Left hindlimb (tissue), 1 donor: ENCODE results near the gene EDN1.
"Not testable (repeated sequence)": the region's sequence is repeated elsewhere in the genome, so short reads cannot be mapped to it uniquely, and the experiment has no call there.

Experiments
- DNase-seq: peaks from one replicate; pipeline ENCODE4 v3.0.0-alpha.2; 2018

Gene EDN1

DNA sequence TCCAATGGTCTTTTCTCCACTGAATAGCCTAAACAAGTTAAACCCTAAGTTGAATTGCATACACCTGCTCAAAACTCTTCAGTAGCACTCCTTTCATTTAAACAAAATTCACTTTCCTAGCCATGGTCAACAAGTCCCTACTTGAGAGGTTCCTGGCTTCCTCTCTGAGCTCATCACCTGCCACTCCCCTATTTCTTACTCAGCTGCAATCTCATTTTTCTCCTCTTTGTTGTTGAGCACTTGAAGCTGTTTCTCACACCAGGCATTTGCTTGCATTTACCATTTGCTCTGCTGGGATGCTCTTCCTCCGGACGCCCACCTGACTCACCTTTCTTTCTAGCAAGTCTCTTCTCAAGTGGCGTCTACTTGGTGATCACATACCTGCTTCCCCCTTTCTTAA, 38.5 kb downstream of the EDN1 start:
- DNase-seq, result no peak

DNA sequence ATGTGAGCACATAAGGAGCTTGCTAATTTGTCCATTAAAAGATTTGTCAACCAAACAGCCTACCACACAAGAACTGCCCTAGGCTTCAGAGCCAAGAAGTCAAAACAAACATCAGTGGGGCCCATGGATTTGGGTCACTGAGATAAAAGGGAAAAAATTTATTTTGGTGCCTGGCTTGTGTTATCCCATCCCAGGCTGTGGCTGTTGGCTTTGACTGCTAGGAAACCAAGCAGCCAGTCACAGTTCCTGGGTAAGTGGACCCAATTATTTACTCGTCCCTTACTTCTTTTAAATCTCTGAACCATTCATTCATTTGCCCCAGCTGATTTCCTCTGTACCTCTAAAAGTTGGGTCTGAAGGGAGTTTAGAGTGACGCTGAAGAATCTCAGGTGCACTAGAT, 41.3 kb downstream of the EDN1 start:
- no peak for DNase-seq

DNA sequence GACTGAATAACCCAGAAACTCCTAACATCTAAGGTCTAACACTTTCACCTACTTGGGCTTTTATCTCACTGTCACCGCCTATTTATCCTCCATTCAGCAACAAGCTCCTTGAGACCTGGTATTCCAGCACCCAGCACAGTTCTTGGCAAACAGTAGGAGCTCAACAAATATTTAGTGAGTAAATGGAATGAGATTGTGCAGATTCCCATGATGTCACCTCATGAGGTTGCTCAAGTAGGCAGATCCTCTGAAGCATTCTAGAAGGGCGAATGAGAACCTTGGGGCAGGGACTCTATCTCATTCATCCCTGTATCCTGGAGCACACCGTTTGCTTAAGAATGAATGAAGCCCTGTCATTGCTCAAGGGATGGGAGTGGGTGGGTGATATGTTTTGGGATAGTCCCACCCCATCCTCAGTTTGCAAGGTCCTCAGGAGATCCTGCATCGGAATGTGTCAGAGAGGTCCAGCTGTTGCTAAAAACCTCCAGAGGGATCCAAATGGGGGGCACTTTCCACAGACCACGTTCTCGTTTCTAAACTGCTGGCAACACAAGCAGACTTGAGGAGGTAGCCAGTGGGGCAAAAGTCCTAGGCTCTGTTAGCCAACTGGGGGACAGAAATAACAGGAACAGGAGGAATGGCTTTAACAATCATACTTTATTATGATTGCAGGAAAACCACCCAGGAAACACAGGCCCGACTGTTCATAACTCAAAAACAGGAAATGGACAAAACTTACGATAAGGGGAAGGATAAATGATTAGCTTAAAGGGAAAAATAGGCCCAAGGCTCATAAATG, 42.0 kb downstream of the EDN1 start:
- no peak for DNase-seq

DNA sequence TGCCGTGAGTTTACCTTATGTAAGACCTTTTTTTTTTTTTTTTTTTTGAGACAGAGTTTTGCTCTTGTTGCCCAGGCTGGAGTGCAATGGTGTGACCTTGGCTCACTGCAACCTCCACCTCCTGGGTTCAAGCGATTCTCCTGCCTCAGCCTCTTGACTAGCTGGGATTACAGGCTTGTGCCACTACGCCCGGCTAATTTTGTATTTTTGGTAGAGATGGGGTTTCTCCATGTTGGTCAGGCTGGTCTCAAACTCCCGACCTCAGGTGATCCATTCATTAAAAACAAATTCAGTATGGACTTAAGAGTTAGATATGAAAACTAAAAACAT, 42.6 kb downstream of the EDN1 start:
- DNase-seq, result not testable (repeated sequence)

DNA sequence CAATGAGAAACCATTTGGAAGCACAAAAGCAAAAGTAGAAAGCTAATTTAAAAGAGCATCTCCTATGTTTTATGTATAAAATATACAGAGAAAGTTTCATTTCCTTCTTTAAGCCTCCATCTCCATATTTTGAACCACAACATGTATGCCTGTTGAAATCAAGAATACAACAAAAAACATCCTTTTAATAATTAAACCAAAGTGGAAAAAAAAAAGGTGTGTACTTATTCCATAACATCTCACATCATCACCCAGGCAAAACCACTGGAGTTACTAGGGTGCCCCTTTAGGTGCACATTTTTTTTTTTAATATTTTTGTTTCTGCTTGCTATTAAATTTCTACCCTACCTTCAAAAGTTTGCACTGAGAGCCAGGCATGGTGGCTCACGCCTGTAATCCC, 43.0 kb downstream of the EDN1 start:
- DNase-seq, result no peak

DNA sequence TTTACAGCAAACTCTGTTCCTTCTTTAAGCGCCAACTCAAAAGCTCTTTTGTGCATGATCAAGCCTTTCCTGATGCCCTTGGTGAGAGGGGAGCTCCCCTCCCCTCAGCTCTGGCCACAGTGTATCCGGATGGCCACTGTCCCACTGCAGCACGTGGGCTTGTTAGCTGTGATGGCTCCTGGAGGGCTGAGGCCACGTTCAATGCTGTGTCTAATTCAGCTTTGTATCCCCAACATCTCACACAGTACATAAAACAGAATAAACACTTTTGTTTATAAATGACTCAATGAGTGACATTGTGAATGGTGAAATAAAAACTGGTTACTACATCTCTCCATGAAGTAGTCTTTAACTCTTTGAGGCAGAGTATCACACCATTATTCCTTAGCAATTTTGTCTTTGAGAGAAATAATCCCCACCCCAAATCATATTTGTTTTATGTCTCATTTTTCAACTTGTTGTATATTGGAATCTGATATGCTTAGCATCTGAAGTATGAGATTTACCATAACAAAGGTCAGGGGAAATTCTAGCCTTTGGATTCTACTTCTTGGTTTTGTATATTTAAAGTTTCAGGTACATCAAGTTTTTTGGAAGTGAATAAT, 44.5 kb downstream of the EDN1 start:
- no peak for DNase-seq

DNA sequence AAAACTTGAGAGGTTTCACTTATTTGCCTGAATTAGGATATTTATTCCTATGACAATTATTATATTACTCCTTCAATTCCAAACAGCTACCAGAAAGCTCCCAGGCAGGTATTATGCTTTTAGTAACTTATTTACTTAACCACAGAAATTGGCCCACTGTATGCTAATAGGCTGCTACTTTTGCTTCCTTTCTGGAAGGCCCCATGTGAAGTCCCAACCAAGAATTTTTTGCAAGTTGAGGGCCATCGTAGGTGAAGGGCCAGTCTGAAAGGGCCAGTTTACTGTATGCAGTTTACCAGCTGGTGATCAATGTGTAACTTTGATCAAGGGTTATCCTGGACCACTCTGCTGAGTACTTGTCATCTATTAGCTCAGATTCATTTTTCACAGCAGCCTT, 45.0 kb downstream of the EDN1 start:
- DNase-seq, result no peak

DNA sequence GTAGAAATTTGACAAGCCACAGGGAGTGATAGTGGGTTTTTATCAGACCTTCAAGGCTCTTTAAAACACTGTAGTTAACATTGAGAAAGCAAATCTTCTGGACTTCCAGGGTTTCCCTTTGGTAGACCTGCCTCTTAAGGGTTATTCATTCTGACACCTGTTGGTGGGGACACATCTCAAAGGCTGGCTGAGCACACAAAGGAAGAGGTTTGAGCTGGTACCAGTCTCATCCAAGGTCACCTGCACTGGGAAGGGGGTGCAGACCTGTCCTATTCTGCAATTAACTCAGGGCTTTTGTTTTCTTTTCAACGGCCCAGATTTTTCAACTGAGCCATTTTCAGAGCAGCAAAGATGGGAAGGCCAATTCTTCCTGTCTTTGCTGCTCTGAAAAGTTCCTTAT, 45.6 kb downstream of the EDN1 start:
- DNase-seq, result no peak

DNA sequence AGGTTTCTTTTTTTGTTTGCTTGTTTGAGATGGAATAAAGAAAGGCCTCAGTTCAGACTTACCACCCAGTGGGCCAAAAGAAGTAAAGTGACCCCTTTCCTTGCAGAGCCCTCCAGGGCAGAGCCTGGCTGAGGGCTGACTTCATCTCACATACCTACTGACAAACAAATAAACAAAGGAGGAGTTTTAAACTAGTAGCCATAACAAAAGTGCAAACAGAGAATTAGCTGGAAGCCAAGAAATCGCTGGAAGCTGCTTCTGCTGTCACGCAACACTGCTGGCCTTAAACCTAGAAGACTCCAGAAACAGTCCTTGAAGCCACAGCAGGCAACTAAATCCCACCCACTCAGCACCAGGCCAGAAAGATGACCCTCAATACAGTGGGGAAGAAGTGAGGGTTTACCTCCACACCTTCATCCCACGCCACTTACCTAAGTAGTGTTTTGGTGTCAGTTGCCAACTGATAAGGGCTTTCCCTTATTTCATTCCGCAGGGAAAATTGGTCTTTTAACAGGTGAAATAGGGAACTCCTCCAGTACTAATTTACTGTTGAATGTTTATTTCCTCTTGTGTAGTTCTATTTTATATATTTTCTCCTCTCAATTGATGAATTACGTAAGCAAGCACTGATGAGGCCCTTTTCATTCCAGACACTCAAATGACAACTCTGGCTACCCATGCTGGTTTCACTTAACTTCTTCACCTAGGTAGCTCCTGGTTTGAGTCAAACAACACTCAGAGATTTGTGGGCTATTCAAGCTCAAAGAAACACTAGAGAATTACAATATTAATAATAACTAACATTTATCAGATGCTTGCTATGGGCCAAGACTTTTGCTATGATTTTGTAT, 46.2 kb downstream of the EDN1 start:
- no peak for DNase-seq

DNA sequence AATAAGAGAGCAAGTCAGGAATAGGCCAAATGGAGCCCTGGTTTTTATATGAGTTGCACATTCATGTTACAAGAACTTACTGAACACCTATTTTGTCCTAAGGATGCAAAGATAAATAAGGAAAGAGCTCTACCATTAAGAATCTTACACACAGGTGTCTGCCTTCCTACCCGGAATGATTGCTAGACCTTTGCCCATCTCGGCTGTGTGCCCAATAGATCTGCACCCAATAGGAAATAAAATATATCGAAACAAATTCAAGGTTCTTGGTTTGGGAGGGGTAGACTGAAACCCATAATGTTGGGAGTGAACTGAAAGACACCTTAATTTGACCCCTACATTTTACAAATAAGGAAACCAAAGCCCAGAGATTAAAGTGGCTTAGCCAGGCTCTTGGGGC, 48.9 kb downstream of the EDN1 start:
- no peak for DNase-seq

DNA sequence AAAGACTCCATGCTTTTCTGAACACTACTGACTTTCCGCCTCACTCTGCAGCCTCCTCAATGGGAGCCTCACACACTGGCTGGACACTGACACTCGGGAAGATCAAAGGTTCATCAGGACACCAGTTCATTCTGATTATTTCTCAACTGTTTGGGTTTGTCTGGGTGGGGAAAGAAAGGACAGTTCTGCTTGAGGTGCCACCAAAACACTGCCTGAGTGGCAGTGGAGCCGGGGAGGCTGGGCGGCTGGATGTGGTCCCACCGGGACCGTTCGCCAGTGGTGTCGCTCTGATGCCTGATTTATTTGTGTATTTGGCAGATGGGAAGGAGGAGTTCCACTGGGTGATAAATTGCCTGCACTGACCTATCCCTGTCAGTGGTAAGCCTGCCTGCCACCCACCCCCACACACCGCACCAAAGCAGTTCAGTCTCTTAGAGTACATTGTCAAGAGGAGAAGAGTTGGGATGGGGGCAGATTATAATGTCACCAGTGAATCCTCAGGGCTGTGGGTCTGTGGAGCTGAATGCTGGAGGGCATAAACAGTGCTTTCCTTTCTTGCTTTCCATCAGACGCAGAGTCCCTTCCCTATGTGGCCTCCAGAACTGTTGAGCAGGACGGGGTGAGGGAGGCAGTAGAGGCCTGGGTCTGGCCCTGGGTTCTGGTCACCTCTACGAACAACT, 49.8 kb downstream of the EDN1 start:
- no peak for DNase-seq

DNA sequence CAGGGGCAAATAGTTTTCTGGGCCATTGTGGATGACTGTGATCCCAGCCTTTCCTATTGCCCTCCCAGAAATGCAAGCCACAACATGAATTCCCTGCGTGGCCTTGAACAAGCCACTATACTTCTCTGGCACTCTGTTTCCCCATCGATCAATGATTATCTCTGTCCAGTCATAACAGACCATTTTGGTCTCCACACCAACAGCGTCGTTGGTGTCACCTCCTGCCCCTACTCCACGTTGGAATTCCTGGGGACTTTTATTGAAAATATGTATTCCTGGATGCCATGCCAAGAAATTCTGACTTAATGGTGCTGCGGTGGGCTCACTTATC, 50.3 kb downstream of the EDN1 start:
- DNase-seq, result no peak

DNA sequence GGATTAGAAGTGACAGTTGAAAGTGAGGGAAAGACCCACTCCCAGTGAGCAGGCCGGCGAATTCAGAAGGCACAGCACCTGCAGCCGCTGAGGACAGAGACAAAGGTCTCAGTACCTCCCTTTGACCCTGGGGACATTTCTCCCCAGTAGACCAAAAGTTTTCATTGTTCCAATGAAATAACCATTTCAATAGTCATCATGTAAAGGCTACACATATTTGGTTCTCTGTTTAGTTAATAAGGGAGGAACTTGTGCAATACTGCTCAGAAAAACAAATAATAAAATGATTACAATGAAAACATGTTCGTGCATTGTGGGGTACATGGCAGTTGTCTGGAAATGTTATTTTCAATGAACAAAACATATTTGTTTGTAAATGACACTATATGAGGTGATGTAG, 52.5 kb downstream of the EDN1 start:
- DNase-seq, result no peak

DNA sequence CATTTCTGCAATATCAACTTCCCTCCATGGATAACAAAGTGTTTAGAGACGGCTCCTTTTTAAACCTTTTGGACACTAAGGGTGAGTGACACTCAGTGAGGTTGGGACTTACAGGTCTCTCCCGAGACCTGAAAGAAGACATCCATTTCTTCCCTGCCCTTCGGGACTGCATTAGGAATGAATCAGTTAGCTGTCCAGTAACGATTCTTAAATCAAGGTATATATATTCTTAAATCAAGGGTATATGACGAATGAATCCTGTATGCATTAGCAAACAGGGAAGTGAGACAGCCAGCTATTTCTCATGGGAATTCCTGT, 52.9 kb downstream of the EDN1 start:
- no peak for DNase-seq

DNA sequence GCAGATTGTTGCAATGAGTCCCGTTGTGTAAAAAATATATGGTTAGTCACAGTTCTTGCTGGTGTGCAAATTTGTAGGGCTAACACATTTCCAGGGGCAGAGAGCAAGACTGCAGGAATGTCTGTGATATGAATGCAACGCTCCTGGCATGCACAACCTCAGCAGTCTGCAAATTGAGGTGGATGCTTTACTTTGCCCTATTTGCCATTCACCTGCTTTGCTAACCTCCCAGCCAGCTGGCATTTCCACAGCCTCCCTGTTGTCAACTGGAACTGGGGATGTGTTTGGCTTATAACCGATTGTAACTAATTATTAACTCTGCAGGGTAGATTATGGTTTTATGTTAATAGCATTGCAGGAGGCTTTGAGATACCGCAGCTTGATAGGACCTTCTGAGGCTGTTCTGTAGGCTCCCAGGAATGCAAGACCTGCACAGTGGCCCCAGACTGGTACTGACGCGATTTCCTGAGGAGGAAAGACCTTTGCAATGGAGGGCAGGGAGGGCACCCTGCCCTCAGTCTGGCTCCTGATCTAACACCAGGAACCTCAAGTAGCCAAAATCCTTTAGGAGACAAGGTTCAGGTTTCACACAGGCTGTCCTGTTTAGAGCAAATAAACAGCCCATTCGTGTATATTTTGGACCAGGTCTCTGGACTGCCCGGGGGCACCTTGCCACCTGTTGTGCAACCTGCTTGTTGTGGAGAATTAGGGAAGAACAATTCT, 53.4 kb downstream of the EDN1 start:
- no peak for DNase-seq

DNA sequence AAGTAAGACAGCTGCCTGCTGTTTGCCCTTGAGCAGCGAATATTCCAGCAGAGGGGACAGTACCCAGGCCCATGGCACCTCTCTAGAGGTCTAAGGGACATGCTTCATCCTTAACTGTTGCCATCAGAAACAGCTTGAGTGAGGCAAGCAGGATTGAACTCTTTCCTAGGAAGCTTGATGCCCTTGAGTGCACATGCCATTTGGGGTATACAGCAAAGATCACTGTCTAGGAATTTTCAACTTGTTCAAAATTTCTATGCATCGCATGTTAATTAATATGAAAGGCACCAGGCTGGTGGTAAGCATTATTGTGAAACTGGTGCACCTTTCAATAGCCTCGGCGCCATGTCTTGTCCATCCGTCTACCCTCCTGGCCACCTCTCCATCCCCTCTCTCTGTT, 54.1 kb downstream of the EDN1 start:
- DNase-seq, result no peak

DNA sequence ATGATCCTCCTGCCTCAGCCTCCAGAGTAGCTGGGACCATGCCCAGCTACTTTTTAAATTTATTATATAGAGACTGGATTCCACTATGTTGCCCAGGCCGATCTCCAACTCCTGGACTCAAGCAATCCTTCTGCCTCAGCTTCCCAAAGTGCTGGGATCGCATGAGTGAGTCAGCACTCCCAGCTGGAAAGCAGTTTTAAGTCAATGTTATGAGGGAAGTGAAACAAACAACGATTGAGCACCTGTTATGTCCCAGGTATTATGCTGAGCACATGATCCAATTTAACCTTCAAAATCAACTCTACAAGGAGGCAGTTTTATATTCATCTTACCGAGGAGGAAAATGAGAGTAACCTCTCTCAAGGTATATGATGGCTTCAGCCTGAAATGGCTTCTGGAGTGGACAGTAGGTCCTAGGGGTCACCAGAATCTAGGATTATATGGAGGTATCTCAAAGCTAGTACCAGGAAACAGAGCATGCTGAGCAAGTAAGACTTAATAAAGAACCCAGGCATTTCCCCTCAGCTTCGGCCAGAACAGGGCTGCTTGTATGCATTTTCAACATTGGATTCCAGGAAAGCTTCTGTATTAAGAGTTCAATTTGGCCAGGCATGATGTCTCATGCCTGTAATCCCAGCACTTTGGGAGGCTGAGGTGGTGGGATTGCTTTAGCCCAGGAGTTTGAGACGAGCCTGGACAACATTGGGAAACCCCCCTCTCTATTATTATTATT, 55.0 kb downstream of the EDN1 start:
- no peak for DNase-seq

DNA sequence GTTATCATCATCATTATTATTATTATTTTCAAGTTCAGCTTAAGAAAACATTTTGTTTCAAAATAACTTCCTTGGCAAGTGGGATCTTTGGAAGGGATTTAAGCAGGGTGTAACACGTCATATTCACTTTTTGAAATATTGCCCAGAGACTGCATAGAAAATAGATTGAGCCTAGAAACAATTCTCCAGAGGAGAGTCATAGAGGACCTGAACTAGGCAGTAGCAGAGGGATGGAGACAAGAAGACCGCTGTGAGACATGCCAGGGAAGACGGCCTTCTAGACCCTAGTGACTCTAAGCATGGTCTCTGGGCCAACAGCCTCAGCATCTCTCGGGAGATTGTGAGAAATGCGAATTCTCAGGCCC, 55.5 kb downstream of the EDN1 start:
- no peak for DNase-seq
